Activated CD4-positive, alpha-beta memory T cell treated with anti-CD3 and anti-CD28 coated beads for 36 hours (primary cell): ENCODE data around the gene EGR4. TPM values are rescaled to one million over a fixed set of nuclear protein-coding genes. Genes with fewer than 3 reads are reported as not detected.

Experiments
- total RNA-seq, 2 experiments: library from RNA; stranded (reverse); gene quantifications; one replicate each; pipeline ENCODE4 v1.2.3, GENCODE V29; 2021

Gene EGR4
- total RNA-seq, 2 experiments from 2014 or later, result 0.24 to 0.34 TPM

Other genes starting within 250 kb of the EGR4 start
- gene SFXN5, start 221.8 kb downstream of the EGR4 start, total RNA-seq, result 1 to 10 TPM; 4.5 to 7.6 TPM
- 10 to 100 TPM; 11.1 to 11.2 TPM for gene RAB11FIP5, start 180.6 kb downstream of the EGR4 start, total RNA-seq
- gene NOTO, start 91.0 kb downstream of the EGR4 start, total RNA-seq, result not detected
- gene SMYD5, start 79.3 kb downstream of the EGR4 start, total RNA-seq, result 10 to 100 TPM; 40.0 to 42.0 TPM
- 10 to 100 TPM; 12.9 to 13.6 TPM for gene PRADC1, start 60.3 kb downstream of the EGR4 start, total RNA-seq
- gene CCT7, start 59.2 kb downstream of the EGR4 start, total RNA-seq, result 100 to 1,000 TPM; 499 to 541 TPM
- 10 to 100 TPM; 15.2 to 15.6 TPM for gene FBXO41, start 9.1 kb downstream of the EGR4 start, total RNA-seq
- 10 to 100 TPM; 20.4 to 22.7 TPM for gene ALMS1, start 92.3 kb upstream of the EGR4 start, total RNA-seq